ENCODE results near the gene TMEM250.

Gene TMEM250

GRCh38 chr9:136082496-136083361 lies 35.9 kb downstream of the TMEM250 start:
- no peak for DNase-seq (ENCODE audit: low spot score)

- DNase-seq (ENCODE audit: low spot score), result no peak
These were observed 36.7 kb downstream of the TMEM250 start for GRCh38 chr9:136081826-136082495.

- no peak for DNase-seq (ENCODE audit: low spot score)
These were observed 37.4 kb downstream of the TMEM250 start for GRCh38 chr9:136081113-136081825.

GRCh38 chr9:136080716-136081112 lies 38.0 kb downstream of the TMEM250 start:
- no peak for DNase-seq (ENCODE audit: low spot score)

GRCh38 chr9:136079916-136080246 lies 38.8 kb downstream of the TMEM250 start:
- no peak for DNase-seq (ENCODE audit: low spot score)

- DNase-seq (ENCODE audit: low spot score), result no peak
These were observed 39.3 kb downstream of the TMEM250 start for GRCh38 chr9:136079211-136079915.

- DNase-seq (ENCODE audit: low spot score), result no peak
These were observed 40.1 kb downstream of the TMEM250 start for GRCh38 chr9:136078498-136079011.

GRCh38 chr9:136078024-136078423 lies 40.7 kb downstream of the TMEM250 start:
- no peak for DNase-seq (ENCODE audit: low spot score)

- no peak for DNase-seq (ENCODE audit: low spot score)
These were observed 41.2 kb downstream of the TMEM250 start for GRCh38 chr9:136077491-136077890.

- no peak for DNase-seq (ENCODE audit: low spot score)
These were observed 42.6 kb downstream of the TMEM250 start for GRCh38 chr9:136075881-136076678.

GRCh38 chr9:136075134-136075841 lies 43.4 kb downstream of the TMEM250 start:
- DNase-seq (ENCODE audit: low spot score), result no peak

GRCh38 chr9:136074706-136075105 lies 44.0 kb downstream of the TMEM250 start:
- DNase-seq (ENCODE audit: low spot score), result no peak

Measured in ecto neural progenitor cell (in vitro differentiated cells).